Measurements from ENCODE around the gene LEUTX.

- no peak for TF ChIP-seq POLR2A (IDR thresholded peaks at IDR 0.05)
- TF ChIP-seq, protein P1, sequence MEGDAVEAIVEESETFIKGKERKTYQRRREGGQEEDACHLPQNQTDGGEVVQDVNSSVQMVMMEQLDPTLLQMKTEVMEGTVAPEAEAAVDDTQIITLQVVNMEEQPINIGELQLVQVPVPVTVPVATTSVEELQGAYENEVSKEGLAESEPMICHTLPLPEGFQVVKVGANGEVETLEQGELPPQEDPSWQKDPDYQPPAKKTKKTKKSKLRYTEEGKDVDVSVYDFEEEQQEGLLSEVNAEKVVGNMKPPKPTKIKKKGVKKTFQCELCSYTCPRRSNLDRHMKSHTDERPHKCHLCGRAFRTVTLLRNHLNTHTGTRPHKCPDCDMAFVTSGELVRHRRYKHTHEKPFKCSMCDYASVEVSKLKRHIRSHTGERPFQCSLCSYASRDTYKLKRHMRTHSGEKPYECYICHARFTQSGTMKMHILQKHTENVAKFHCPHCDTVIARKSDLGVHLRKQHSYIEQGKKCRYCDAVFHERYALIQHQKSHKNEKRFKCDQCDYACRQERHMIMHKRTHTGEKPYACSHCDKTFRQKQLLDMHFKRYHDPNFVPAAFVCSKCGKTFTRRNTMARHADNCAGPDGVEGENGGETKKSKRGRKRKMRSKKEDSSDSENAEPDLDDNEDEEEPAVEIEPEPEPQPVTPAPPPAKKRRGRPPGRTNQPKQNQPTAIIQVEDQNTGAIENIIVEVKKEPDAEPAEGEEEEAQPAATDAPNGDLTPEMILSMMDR (IDR thresholded peaks at IDR 0.05), result no peak
- TF ChIP-seq POLR2AphosphoS5 (IDR thresholded peaks at IDR 0.05; ENCODE audit: insufficient read depth in 1 of 2, low read depth in 1 of 2), result no peak
Measured at GRCh38 chr19:39746836-39747529, 31.7 kb upstream of the LEUTX start.
